ENCODE measurements around the gene GPRIN2.
"Not testable (repeated sequence)": the region's sequence is repeated elsewhere in the genome, so short reads cannot be mapped to it uniquely, and the experiment has no call there.

- TF ChIP-seq MAX (IDR thresholded peaks at IDR 0.05; ENCODE audit: low read depth); RXRA (IDR thresholded peaks at IDR 0.05; ENCODE audit: borderline replicate concordance, low read depth); CTCF (IDR thresholded peaks at IDR 0.05); POLR2AphosphoS5 (IDR thresholded peaks at IDR 0.05; ENCODE audit: low read depth, low read length); RFX5 (IDR thresholded peaks at IDR 0.05; ENCODE audit: low read length); FOXJ3 (CRISPR knock-in tag; IDR thresholded peaks at IDR 0.05); RAD21 (IDR thresholded peaks at IDR 0.05; ENCODE audit: low read length); CHD2 (IDR thresholded peaks at IDR 0.05; ENCODE audit: low read length, partially characterized antibody); ZBTB33 (IDR thresholded peaks at IDR 0.05; ENCODE audit: borderline replicate concordance, low read depth); EP300 (IDR thresholded peaks at IDR 0.05; ENCODE audit: borderline replicate concordance in 1 of 2, low read depth in 1 of 2, low read length in 1 of 2); PBX3 (IDR thresholded peaks at IDR 0.05); IRF3 (IDR thresholded peaks at IDR 0.05; ENCODE audit: low read depth, low read length): not testable (repeated sequence)
Observed at GRCh38 chr10:46596570-46596969, 40.1 kb upstream of the GPRIN2 start.

Data from SK-N-SH (cell line).